CD14-positive monocyte (primary cell): ENCODE results near the gene USB1. TPM values are rescaled to one million over a fixed set of nuclear protein-coding genes. Genes with fewer than 3 reads are reported as not detected.

Source experiments
- DNase-seq, 3 donors: peaks; one replicate each; pipeline ENCODE4 v3.0.0-alpha.2; 2011 to 2022
- H2AFZ ChIP-seq: 2 replicates; pipeline ENCODE4 v1.6.0; 2012; ENCODE audit warnings: mild to moderate bottlenecking, low read depth, low read length, inconsistent platforms; ENCODE audit not compliant: insufficient read depth, poor library complexity, severe bottlenecking
- H3K27ac ChIP-seq, 2 donors: 1 replicate in 1 of 2; 2 replicates in 1 of 2; pipeline ENCODE4 v1.5.1; 2012 to 2013; ENCODE audit warnings: low read length in 2 of 2, control low read depth in 1 of 2, inconsistent platforms in 1 of 2, low read depth in 1 of 2, mild to moderate bottlenecking in 1 of 2
- H3K27me3 ChIP-seq, 2 donors: one replicate each; pipeline versions ENCODE4 v1.6.0 to v1.6.1; 2011 to 2013; ENCODE audit warnings: low read length in 2 of 2; ENCODE audit not compliant: control insufficient read depth in 2 of 2, insufficient read depth in 2 of 2
- H3K36me3 ChIP-seq, 2 donors: replicated peaks in 1 of 2; 1 replicate in 1 of 2; 2 replicates in 1 of 2; pipeline versions ENCODE4 v1.5.1 to v1.6.1; 2012 to 2013; ENCODE audit warnings: low read length in 2 of 2, control low read depth in 1 of 2, inconsistent platforms in 1 of 2, mild to moderate bottlenecking in 1 of 2; ENCODE audit not compliant: insufficient read depth in 2 of 2, control insufficient read depth in 1 of 2
- H3K4me1 ChIP-seq, 2 donors: 1 replicate in 1 of 2; 2 replicates in 1 of 2; pipeline versions ENCODE4 v1.5.1 to v1.6.1; 2012 to 2013; ENCODE audit warnings: low read length in 2 of 2, control low read depth in 1 of 2, inconsistent platforms in 1 of 2, mild to moderate bottlenecking in 1 of 2, moderate library complexity in 1 of 2; ENCODE audit not compliant: insufficient read depth in 2 of 2, control insufficient read depth in 1 of 2
- H3K4me2 ChIP-seq: replicated peaks from 2 replicates; pipeline ENCODE3; 2012; ENCODE audit warnings: low read length, moderate library complexity, mild to moderate bottlenecking; ENCODE audit not compliant: poor library complexity, severe bottlenecking; ENCODE audit errors: extremely low read depth
- H3K4me3 ChIP-seq, 3 experiments: fragments of 200-600 bp in 1 of 3; sonication (generic) in 1 of 3; replicated peaks in 1 of 3; 1 replicate in 2 of 3; 2 replicates in 1 of 3; pipeline ENCODE4 v1.5.1; 2011 to 2013; ENCODE audit warnings: low read length in 3 of 3, mild to moderate bottlenecking in 3 of 3, control low read depth in 2 of 3, low read depth in 2 of 3, inconsistent platforms in 1 of 3, moderate library complexity in 1 of 3
- H3K79me2 ChIP-seq: 2 replicates; pipeline ENCODE4 v1.6.0; 2012; ENCODE audit warnings: mild to moderate bottlenecking, control low read depth, inconsistent platforms, low read length, moderate library complexity; ENCODE audit not compliant: insufficient read depth
- H3K9ac ChIP-seq: 2 replicates; pipeline ENCODE4 v1.6.0; 2017; ENCODE audit warnings: low read length, mild to moderate bottlenecking; ENCODE audit not compliant: insufficient read depth, poor library complexity, severe bottlenecking
- H3K9me3 ChIP-seq, 2 donors: replicated peaks in 1 of 2; 1 replicate in 1 of 2; 2 replicates in 1 of 2; pipeline versions ENCODE4 v1.5.1 to v1.6.1; 2012 to 2013; ENCODE audit warnings: low read length in 2 of 2, control low read depth in 1 of 2; ENCODE audit not compliant: control insufficient read depth in 1 of 2, insufficient read depth in 1 of 2
- H4K20me1 ChIP-seq: 2 replicates; pipeline ENCODE4 v1.6.0; 2012; ENCODE audit warnings: mild to moderate bottlenecking, low read length, control low read depth, moderate library complexity; ENCODE audit not compliant: insufficient read depth
- H3K27ac Mint-ChIP-seq, 7 donors: one replicate each; pipeline ENCODE4 v1.8.0; 2020; ENCODE audit warnings: mild to moderate bottlenecking in 7 of 7, mixed read lengths in 7 of 7, moderate library complexity in 6 of 7, inconsistent platforms in 2 of 7
- H3K27me3 Mint-ChIP-seq, 3 donors: one replicate each; pipeline ENCODE4 v1.8.0; 2021 to 2022; ENCODE audit warnings: low read depth in 3 of 3, mild to moderate bottlenecking in 3 of 3, mixed read lengths in 3 of 3, moderate library complexity in 3 of 3, inconsistent platforms in 1 of 3
- H3K36me3 Mint-ChIP-seq, 2 donors: one replicate each; pipeline ENCODE4 v1.8.0; 2020; ENCODE audit warnings: mixed read lengths in 2 of 2, inconsistent platforms in 1 of 2, mild to moderate bottlenecking in 1 of 2
- H3K4me1 Mint-ChIP-seq: one replicate; pipeline ENCODE4 v1.8.0; 2020; ENCODE audit warnings: mild to moderate bottlenecking, mixed read lengths
- H3K4me3 Mint-ChIP-seq, 2 donors: one replicate each; pipeline ENCODE4 v1.8.0; 2020; ENCODE audit warnings: mild to moderate bottlenecking in 2 of 2, mixed read lengths in 2 of 2, moderate library complexity in 1 of 2
- H3K9me3 Mint-ChIP-seq, 7 donors: one replicate each; pipeline ENCODE4 v1.8.0; 2020 to 2022; ENCODE audit warnings: mixed read lengths in 7 of 7, mild to moderate bottlenecking in 6 of 7, moderate library complexity in 6 of 7, inconsistent platforms in 2 of 7
- WGBS: methylation state at CpG from one replicate; pipeline ENCODE4 v1.1.5; 2013; ENCODE audit warnings: missing lambda C conversion rate; ENCODE audit not compliant: insufficient coverage; 5-methylcytosine and 5-hydroxymethylcytosine counted together
- intact Hi-C, 2 donors: fragments of 100-400 bp; cut with micrococcal nuclease; formaldehyde crosslinking; loops; one replicate each; pipeline versions ENCODE4 v1.15.0 to v1.15.1; 2023
- polyA plus RNA-seq, 3 donors: library from polyadenylated mRNA; depleted of rRNA in 1 of 3; unstranded in 2 of 3; stranded (reverse) in 1 of 3; fragments of 300-500 nt in 2 of 3; fragments of >200 nt in 1 of 3; fragmentation: Illumina TruSeq in 2 of 3; gene quantifications; 1 replicate in 2 of 3; 2 replicates in 1 of 3; pipeline ENCODE4 v1.2.3, GENCODE V29; 2012 to 2021
- TF ChIP-seq, protein P1 (sequence below): fragments of 200-600 bp; IDR thresholded peaks from one replicate; pipeline ENCODE4 v1.8.0; 2022; ENCODE audit warnings: antibody characterized with exemption, mild to moderate bottlenecking

USB1 gene
- polyA plus RNA-seq, 3 donors, result 25.7 to 55.7 (median 44.4) TPM

DNA sequence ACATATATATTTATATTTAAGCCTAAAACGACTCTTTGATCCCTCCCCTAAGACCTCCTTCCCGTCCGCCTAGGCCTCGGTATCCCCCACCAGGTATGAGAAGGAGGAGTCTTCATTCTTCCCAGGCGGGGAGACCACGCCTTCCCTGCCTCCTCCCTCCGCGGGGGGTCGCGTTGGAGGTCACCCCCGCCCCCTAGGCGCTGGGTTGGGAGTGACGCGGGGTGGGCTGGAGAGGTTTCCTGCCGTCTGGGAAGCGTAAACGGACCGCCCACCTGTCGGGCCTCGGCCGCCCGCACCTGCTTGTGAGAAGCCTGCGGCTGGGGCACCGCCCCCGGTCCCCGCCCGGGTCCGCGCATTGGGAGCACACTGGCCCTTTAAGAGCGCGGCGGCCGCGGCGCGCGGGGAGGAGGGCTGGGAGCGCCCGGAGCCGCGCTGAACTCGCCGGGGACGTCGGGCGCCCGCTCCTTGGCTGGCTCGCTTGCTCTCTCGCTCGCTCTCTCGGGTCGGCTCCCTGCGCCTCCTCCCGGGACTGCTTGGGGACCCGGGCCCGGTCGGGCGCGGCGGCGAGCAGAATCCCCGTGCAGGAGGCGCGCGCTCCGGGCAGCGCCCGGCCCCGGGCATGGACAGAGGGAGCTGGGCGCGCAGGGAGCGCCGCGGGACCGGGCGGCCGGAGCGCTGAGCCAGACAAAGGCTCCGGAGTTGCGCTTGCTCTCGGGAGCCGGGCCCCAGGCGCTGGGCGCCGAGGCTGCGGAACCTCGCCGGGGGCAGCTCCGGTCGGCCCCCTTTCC is 24.3 kb downstream of the USB1 start, which contains the start of gene MMP15:
MMP15 (plus strand) TSS at position 404 of the 788 bp plus-strand sequence. CDS start 597 bp downstream, outside the sequence.
- DNase-seq, result no peak
- Mint-ChIP-seq H3K36me3 (peaks cover 11% of the 10 kb centered on the region in 2 donors), H3K27ac (no peak within 1 kb of the TSS), H3K4me1 (peaks cover 15% of the 10 kb centered on the region), H3K27me3 (peaks cover 47 to 67% (median 52%) of the 10 kb centered on the region in 3 donors), H3K4me3 (peak within 1 kb of the TSS; percentile 77 to 94), H3K9me3 (peaks cover 0 to 11% (median 3%) of the 10 kb centered on the region in 7 donors)
- H3K27me3 ChIP-seq, result peaks cover 20 to 58% of the 10 kb centered on the region in 2 donors
- WGBS, result under 1% methylated on average over 79 of the region's 90 CpGs
- peak within 1 kb of the TSS; percentile 63 for H2AFZ ChIP-seq
- intact Hi-C loops, result no loop called here
- H3K4me1 ChIP-seq, result peaks cover 18 to 29% of the 10 kb centered on the region in 2 donors
- H4K20me1 ChIP-seq, result peaks cover 3% of the 10 kb centered on the region
- no peaks in the 10 kb centered on the region for H3K79me2 ChIP-seq
- TF ChIP-seq, protein P1, sequence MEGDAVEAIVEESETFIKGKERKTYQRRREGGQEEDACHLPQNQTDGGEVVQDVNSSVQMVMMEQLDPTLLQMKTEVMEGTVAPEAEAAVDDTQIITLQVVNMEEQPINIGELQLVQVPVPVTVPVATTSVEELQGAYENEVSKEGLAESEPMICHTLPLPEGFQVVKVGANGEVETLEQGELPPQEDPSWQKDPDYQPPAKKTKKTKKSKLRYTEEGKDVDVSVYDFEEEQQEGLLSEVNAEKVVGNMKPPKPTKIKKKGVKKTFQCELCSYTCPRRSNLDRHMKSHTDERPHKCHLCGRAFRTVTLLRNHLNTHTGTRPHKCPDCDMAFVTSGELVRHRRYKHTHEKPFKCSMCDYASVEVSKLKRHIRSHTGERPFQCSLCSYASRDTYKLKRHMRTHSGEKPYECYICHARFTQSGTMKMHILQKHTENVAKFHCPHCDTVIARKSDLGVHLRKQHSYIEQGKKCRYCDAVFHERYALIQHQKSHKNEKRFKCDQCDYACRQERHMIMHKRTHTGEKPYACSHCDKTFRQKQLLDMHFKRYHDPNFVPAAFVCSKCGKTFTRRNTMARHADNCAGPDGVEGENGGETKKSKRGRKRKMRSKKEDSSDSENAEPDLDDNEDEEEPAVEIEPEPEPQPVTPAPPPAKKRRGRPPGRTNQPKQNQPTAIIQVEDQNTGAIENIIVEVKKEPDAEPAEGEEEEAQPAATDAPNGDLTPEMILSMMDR, result no peak
- H3K27ac ChIP-seq, result no peak within 1 kb of the TSS
- H3K4me3 ChIP-seq, result peak within 1 kb of the TSS; percentile 31 to 75 (median 36)
- H3K9ac ChIP-seq, result no peak within 1 kb of the TSS
- H3K9me3 ChIP-seq, result no peaks in the 10 kb centered on the region
- peak within 1 kb of the TSS; percentile 84 for H3K4me2 ChIP-seq
- peaks cover 9 to 16% of the 10 kb centered on the region in 2 donors for H3K36me3 ChIP-seq

DNA sequence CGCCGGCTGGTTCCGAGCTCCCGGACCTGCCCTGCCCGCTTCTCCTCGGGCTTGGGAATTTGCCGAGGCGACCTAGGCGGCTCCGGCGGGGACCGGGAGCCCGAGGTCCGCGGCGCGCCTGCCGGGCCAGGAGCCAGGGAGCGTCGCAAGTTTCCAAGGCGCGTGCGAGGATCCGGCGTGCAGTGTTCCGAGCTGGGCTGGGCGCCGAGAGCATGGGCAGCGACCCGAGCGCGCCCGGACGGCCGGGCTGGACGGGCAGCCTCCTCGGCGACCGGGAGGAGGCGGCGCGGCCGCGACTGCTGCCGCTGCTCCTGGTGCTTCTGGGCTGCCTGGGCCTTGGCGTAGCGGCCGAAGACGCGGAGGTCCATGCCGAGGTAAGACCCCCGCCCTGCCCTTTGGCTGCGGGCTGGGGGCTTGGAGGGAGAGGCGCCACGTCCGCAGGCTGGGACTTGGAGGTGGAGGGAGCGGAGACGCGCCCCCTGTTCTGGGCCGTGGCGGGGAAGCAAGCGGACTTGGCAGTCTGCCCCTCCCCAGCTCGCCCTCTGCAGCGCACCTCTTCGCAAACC is 25.0 kb downstream of the USB1 start:
- Histone ChIP-seq H3K79me2 (no peaks in the 10 kb centered on the region), H4K20me1 (no peaks in the 10 kb centered on the region), H3K4me2 (peak overlapping the region; percentile 84), H3K9ac (no peak overlapping the region), H3K27me3 (peaks cover 20 to 58% of the 10 kb centered on the region in 2 donors), H3K9me3 (no peaks in the 10 kb centered on the region), H3K36me3 (peaks cover 4 to 9% of the 10 kb centered on the region in 2 donors), H3K4me1 (peaks cover 18 to 29% of the 10 kb centered on the region in 2 donors), H2AFZ (peak overlapping the region; percentile 63), H3K4me3 (peak overlapping the region in 2 of 3 experiments; percentile 36 to 75), H3K27ac (no peak overlapping the region)
- no peak for DNase-seq
- intact Hi-C loops, result no loop called here
- H3K27ac Mint-ChIP-seq, result no peak overlapping the region
- H3K4me3 Mint-ChIP-seq, result peak overlapping the region; percentile 47 to 81
- peaks cover 5% of the 10 kb centered on the region in 2 donors for H3K36me3 Mint-ChIP-seq
- WGBS, result under 1% methylated on average over 60 of the region's 65 CpGs
- H3K27me3 Mint-ChIP-seq, result peaks cover 47 to 67% (median 52%) of the 10 kb centered on the region in 3 donors
- TF ChIP-seq, protein P1, result no peak
- H3K4me1 Mint-ChIP-seq, result peaks cover 15% of the 10 kb centered on the region
- peaks cover 0 to 11% (median 3%) of the 10 kb centered on the region in 7 donors for H3K9me3 Mint-ChIP-seq
